Suprapubic skin (tissue), 3 donors: ENCODE results near the gene SPDYC.

ENCODE experiments used
- EP300 ChIP-seq: sonication (generic); formaldehyde crosslinking; IDR thresholded peaks from one replicate; pipeline ENCODE4 v1.6.1; 2017; ENCODE audit warnings: antibody characterized with exemption
- POLR2A ChIP-seq, 2 donors: fragments of 450-650 bp; IDR thresholded peaks; one replicate each; pipeline ENCODE4 v1.6.1; 2017; ENCODE audit warnings: antibody characterized with exemption in 2 of 2, mild to moderate bottlenecking in 2 of 2, moderate library complexity in 2 of 2
- TF ChIP-seq, protein P1 (sequence below), 2 donors: fragments of 200-600 bp in 1 of 2; fragments of 450-650 bp in 1 of 2; sonication (generic) in 1 of 2; IDR thresholded peaks; one replicate each; pipeline ENCODE4 v1.5.1; 2016 to 2019; ENCODE audit warnings: antibody characterized with exemption in 2 of 2, mild to moderate bottlenecking in 1 of 2, moderate library complexity in 1 of 2

GRCh38 chr11:65151331-65151899, 18.6 kb upstream of the SPDYC start:
- TF ChIP-seq, protein P1, sequence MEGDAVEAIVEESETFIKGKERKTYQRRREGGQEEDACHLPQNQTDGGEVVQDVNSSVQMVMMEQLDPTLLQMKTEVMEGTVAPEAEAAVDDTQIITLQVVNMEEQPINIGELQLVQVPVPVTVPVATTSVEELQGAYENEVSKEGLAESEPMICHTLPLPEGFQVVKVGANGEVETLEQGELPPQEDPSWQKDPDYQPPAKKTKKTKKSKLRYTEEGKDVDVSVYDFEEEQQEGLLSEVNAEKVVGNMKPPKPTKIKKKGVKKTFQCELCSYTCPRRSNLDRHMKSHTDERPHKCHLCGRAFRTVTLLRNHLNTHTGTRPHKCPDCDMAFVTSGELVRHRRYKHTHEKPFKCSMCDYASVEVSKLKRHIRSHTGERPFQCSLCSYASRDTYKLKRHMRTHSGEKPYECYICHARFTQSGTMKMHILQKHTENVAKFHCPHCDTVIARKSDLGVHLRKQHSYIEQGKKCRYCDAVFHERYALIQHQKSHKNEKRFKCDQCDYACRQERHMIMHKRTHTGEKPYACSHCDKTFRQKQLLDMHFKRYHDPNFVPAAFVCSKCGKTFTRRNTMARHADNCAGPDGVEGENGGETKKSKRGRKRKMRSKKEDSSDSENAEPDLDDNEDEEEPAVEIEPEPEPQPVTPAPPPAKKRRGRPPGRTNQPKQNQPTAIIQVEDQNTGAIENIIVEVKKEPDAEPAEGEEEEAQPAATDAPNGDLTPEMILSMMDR (IDR thresholded peaks at IDR 0.05) = no peak
- TF ChIP-seq EP300 = no peak
- TF ChIP-seq POLR2A (IDR thresholded peaks at IDR 0.05) = no peak
